ENCODE results near the gene DBF4B.

DNA sequence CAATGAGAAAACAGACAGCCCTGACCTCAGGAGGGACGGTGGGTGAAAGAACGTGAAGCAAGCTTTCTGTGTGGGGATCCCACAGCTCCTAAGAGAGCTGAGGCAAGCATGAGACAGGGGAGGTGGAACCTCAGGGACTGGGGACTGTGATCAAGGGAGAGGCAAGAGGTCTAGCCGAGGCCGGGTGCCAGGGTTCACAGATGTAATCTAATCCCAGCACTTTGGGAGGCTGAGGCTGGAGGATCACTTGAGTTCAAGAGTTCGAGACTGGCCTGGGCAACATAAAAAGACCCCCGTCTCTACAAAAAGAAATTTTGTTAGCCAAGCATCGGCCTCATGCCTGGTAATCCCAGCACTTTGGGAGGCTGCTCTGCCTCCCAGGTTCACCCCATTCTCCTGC, 45.8 kb downstream of the DBF4B start:
- TF ChIP-seq GATA2 (IDR thresholded peaks at IDR 0.05; ENCODE audit: low read depth, low read length) (no peak), GATA3 (IDR thresholded peaks at IDR 0.05; ENCODE audit: low read depth, low read length) (no peak)

Data from SH-SY5Y (cell line).